Kidney epithelial cell (primary cell): ENCODE data around the gene RGS10. TPM values are rescaled to one million over a fixed set of nuclear protein-coding genes. Genes with fewer than 3 reads are reported as not detected.

Source experiments
- DNase-seq: peaks from one replicate; pipeline ENCODE4 v3.0.0-alpha.2; 2010; ENCODE audit warnings: low read depth
- H3K27me3 ChIP-seq: 2 replicates; pipeline ENCODE4 v1.6.0; 2011; ENCODE audit warnings: low read length; ENCODE audit not compliant: control insufficient read depth, insufficient read depth
- H3K36me3 ChIP-seq: 2 replicates; pipeline ENCODE4 v1.5.1; 2011; ENCODE audit warnings: low read length; ENCODE audit not compliant: control insufficient read depth, insufficient read depth
- H3K4me3 ChIP-seq: 2 replicates; pipeline ENCODE4 v1.5.1; 2011; ENCODE audit warnings: low read depth, mild to moderate bottlenecking, control low read depth, low read length
- total RNA-seq: library from RNA; depleted of rRNA; stranded (reverse); fragments of >200 nt; gene quantifications from 2 replicates; pipeline ENCODE4 v1.2.3, GENCODE V29; 2015
- TF ChIP-seq, protein P1 (sequence below): IDR thresholded peaks from 2 replicates; pipeline ENCODE4 v1.5.1; 2011; ENCODE audit warnings: mild to moderate bottlenecking, moderate library complexity, low read length, control low read depth, inconsistent platforms; ENCODE audit not compliant: insufficient read depth, poor library complexity, severe bottlenecking

Gene RGS10
- total RNA-seq, 1 donor from 2014 or later, result 43.7 TPM

DNA sequence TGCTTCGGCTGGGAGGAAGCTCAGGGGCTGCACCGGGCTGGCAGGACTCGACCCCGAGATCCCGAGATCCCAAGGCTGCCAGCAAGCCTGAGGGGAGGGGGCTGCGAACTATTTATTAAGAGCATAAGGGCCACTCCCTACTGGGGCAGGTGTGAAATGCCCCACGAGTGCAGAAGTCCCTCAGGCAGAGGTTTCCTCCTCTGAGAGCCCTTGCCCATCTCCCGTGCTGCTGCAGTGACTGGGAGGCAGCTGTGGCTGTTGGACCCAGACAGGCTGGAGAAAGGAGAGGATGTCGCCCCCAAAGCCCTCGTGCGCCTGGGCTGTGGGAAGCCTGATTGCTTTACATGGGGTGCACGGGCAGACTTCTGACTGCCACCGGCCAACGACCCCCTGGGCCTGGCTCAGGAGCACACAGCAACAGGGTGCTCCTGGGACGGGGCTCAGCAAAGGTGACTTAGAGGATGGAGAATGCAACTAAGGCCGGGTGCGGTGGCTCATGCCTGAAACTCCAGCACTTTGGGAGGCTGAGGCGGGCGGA lies 39.8 kb downstream of the RGS10 start:
- no peak for DNase-seq
- H3K27me3 ChIP-seq, result no peaks in the 10 kb centered on the region
- no peaks in the 10 kb centered on the region for H3K36me3 ChIP-seq
- TF ChIP-seq, protein P1, sequence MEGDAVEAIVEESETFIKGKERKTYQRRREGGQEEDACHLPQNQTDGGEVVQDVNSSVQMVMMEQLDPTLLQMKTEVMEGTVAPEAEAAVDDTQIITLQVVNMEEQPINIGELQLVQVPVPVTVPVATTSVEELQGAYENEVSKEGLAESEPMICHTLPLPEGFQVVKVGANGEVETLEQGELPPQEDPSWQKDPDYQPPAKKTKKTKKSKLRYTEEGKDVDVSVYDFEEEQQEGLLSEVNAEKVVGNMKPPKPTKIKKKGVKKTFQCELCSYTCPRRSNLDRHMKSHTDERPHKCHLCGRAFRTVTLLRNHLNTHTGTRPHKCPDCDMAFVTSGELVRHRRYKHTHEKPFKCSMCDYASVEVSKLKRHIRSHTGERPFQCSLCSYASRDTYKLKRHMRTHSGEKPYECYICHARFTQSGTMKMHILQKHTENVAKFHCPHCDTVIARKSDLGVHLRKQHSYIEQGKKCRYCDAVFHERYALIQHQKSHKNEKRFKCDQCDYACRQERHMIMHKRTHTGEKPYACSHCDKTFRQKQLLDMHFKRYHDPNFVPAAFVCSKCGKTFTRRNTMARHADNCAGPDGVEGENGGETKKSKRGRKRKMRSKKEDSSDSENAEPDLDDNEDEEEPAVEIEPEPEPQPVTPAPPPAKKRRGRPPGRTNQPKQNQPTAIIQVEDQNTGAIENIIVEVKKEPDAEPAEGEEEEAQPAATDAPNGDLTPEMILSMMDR, result no peak
- no peak overlapping the region for H3K4me3 ChIP-seq

DNA sequence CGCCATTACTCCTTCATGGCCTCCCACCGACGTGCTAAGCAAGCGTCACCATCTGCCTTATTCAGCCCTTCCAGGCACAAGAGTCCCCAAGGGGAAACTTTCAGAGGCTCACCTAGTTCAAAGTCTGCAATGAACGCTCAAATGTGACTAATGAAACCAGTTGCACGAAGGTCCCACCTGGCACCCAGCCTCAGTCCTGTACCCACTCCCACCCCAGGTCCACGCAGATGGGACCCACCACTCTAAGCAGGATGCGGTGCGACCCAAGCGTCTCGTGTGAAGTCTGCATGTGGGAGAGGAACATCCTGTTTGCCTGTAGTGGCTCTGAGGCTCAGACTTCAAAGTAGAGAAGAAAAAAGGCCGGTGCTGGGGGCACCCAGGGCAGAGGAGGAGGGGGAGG lies 40.3 kb downstream of the RGS10 start:
- no peak for DNase-seq
- H3K36me3 ChIP-seq, result no peaks in the 10 kb centered on the region
- no peaks in the 10 kb centered on the region for H3K27me3 ChIP-seq
- TF ChIP-seq, protein P1, result no peak
- H3K4me3 ChIP-seq, result no peak overlapping the region

DNA sequence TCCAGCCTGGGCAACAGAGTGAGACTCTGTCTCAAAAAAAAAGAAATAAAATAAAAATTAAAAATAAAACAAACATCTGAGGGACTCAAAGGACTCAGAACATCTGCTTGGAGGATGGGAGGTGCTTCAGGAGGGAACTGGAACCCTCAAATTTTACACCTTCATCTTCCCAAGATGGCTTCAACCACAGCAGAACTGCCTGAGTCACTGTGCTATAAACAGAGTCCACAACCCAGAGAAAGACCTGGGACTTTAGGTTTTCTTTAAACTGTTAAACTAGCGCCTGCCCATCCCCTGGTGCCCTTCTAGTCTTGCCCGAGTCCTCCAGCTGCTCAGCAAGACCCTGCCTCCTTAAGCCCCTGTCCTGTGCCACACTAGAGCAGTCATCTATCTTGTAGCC lies 40.8 kb downstream of the RGS10 start:
- TF ChIP-seq, protein P1, result no peak
- Histone ChIP-seq H3K36me3 (no peaks in the 10 kb centered on the region), H3K27me3 (no peaks in the 10 kb centered on the region), H3K4me3 (no peak overlapping the region)
- no peak for DNase-seq

DNA sequence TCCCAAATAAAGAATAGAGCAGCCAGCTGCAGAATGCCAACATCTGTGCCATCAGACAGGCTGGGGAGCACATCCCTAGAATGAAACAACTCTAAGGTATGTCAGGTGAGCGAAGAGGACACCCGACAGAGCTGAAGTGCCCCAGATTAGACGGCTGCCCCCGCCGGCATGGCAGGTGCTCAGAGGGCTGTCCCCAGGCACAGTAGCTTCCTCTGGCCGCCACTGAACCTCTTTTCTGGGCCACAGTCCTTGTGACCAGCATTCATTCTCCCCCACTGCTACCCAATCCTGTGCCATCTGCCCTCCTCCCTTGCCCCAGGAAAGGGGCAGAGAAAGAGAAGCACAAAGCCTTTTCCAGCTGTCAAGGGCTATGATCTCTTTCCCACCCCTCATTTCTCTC lies 41.7 kb downstream of the RGS10 start:
- DNase-seq, result no peak
- Histone ChIP-seq H3K36me3 (no peaks in the 10 kb centered on the region), H3K27me3 (no peaks in the 10 kb centered on the region), H3K4me3 (no peak overlapping the region)
- TF ChIP-seq, protein P1, result no peak

DNA sequence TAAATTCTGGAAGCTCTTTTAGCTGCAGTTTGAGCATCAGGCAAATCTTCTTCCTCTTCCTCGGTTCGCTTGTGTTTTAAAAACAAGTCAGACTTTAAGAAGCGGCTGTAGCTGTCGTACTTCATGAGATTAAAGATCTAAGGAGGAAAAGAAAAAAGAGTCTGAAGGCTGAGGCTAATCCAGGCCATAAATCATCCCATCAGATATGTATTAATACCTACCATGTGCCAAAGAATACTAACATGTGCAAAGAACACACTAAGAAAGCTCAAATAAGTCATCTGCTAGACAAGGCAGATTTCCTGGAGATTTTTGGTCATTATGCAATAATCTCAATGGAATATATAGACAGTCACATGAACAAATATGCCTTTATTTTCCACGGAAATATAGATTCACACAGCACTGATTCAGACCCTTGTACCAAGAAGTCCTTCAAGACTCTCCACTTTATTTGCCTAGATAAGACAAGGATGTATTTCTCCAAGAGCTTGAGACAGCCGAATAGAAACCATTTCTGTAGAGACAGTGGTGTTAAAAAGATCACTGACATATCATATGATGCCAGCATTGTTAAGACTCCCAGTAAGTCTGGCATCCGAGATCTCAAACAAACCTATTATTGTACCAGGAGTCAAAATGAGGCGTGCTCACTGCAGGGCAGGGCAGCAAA lies 42.3 kb downstream of the RGS10 start:
- Histone ChIP-seq H3K4me3 (no peak overlapping the region), H3K36me3 (no peaks in the 10 kb centered on the region), H3K27me3 (no peaks in the 10 kb centered on the region)
- TF ChIP-seq, protein P1, result no peak
- no peak for DNase-seq

DNA sequence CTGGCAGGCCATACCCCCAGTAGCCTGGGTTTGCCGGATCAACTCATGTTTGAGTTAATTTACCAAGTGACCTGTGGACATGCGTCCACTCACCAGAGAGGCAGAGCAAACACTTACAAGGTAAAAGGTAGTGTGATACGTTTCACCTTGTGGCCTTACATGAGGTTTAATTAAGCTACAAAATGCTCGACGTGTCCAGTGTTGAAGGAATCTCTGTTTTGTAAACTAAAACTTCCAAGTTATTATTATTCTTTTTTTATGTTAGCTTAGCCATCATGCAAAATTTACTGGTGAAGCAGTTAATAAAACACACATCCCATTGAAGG lies 42.9 kb downstream of the RGS10 start:
- TF ChIP-seq, protein P1, result no peak
- no peak for DNase-seq

More for the DNA sequence above, 42.9 kb downstream of the RGS10 start:
- Histone ChIP-seq H3K4me3 (no peak overlapping the region), H3K27me3 (no peaks in the 10 kb centered on the region), H3K36me3 (no peaks in the 10 kb centered on the region)
